H1 (cell line): ENCODE results near the gene ANAPC5. TPM values are rescaled to one million over a fixed set of nuclear protein-coding genes. Genes with fewer than 3 reads are reported as not detected.

Experiments used
- BRCA1 ChIP-seq: IDR thresholded peaks from 2 replicates; pipeline ENCODE4 v1.6.1; 2012; ENCODE audit warnings: low read depth, low read length, improper control_type of control experiment
- CEBPB ChIP-seq: IDR thresholded peaks from 2 replicates; pipeline ENCODE4 v1.6.1; 2012; ENCODE audit warnings: low read depth, low read length
- CHD7 ChIP-seq: fragments of 300-600 bp; sonication (generic); IDR thresholded peaks from 2 replicates; pipeline ENCODE4 v1.7.1; 2012; ENCODE audit warnings: low read length, moderate library complexity, mild to moderate bottlenecking, inconsistent platforms; ENCODE audit not compliant: insufficient replicate concordance
- FOSL1 ChIP-seq: IDR thresholded peaks from 2 replicates; pipeline ENCODE4 v1.6.1; 2011; ENCODE audit warnings: mild to moderate bottlenecking, low read depth, low read length, moderate library complexity; ENCODE audit not compliant: insufficient read depth
- MAFK ChIP-seq: IDR thresholded peaks from 2 replicates; pipeline ENCODE4 v1.6.1; 2012; ENCODE audit warnings: low read depth, mild to moderate bottlenecking, improper control_type of control experiment, low read length
- TAF1 ChIP-seq: IDR thresholded peaks from 2 replicates; pipeline ENCODE4 v1.6.1; 2011; ENCODE audit warnings: mild to moderate bottlenecking, low read depth, low read length
- TBP ChIP-seq: IDR thresholded peaks from 2 replicates; pipeline ENCODE4 v1.6.1; 2011; ENCODE audit warnings: low read depth, low read length, improper control_type of control experiment
- polyA plus RNA-seq, 7 experiments: library from polyadenylated mRNA; depleted of rRNA in 3 of 7; stranded (reverse) in 5 of 7; unstranded in 2 of 7; fragments of >200 nt in 5 of 7; fragments of 200-250 nt in 2 of 7; gene quantifications; 1 replicate in 5 of 7; 2 replicates in 1 of 7; 4 replicates in 1 of 7; pipeline versions ENCODE4 v1.2.1 to v1.2.3, GENCODE V29; 2011 to 2013; ENCODE audit warnings: missing spikeins in 2 of 7, mixed read lengths in 2 of 7
- total RNA-seq: library from RNA; stranded (reverse); fragmentation: NEBNext Ultra II Directional; extraction: Animal tissue kit (Norgen Biotek cat#: 25700); gene quantifications from 2 replicates; pipeline ENCODE4 v1.2.1, GENCODE V29; 2021
- TF ChIP-seq, protein P1 (sequence below): IDR thresholded peaks from 2 replicates; pipeline ENCODE4 v1.6.1; 2012; ENCODE audit warnings: inconsistent platforms

The ANAPC5 gene
- total and polyA plus RNA-seq, 2 of the 8 experiments (the other 6 are each of a cell fraction or from before 2014, with no cell fraction given), result 103 to 127 TPM

- TF ChIP-seq CHD7, result no peak
- TF ChIP-seq TAF1, result no peak
- no peak for TF ChIP-seq CEBPB
- TF ChIP-seq MAFK, result no peak
- TF ChIP-seq FOSL1, result no peak
- TF ChIP-seq, protein P1, sequence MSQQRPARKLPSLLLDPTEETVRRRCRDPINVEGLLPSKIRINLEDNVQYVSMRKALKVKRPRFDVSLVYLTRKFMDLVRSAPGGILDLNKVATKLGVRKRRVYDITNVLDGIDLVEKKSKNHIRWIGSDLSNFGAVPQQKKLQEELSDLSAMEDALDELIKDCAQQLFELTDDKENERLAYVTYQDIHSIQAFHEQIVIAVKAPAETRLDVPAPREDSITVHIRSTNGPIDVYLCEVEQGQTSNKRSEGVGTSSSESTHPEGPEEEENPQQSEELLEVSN, result no peak
- TF ChIP-seq TBP, result no peak
- no peak for TF ChIP-seq BRCA1
These were observed 73.8 kb downstream of the ANAPC5 start (continued) for GRCh38 chr12:121278169-121279070.
